HG02938 (cell line): ENCODE measurements around the gene CD274.
"Not testable (repeated sequence)": the region's sequence is repeated elsewhere in the genome, so short reads cannot be mapped to it uniquely, and the experiment has no call there.

Experiments
- ATAC-seq: cut with Tn5 transposase; IDR thresholded peaks from one replicate; pipeline ENCODE4 v1.9.1; 2021; ENCODE audit warnings: mild to moderate bottlenecking, moderate library complexity; ENCODE audit not compliant: unreplicated experiment

The CD274 gene

GRCh38 chr9:5437254-5438216 is 12.8 kb upstream of the CD274 start, which contains the start of gene PLGRKT:
PLGRKT (minus strand) TSS chr9:5437925; CDS start chr9:5431977, 5,948 bp downstream.
- ATAC-seq: peak; percentile 70

- peak; percentile 66 for ATAC-seq
Observed at GRCh38 chr9:5438301-5439162, 11.8 kb upstream of the CD274 start.

GRCh38 chr9:5440426-5440825 is 9.9 kb upstream of the CD274 start:
- no peak for ATAC-seq

- ATAC-seq: no peak
Observed at GRCh38 chr9:5441043-5441442, 9.3 kb upstream of the CD274 start.

- no peak for ATAC-seq
Observed at GRCh38 chr9:5442400-5443011, 7.8 kb upstream of the CD274 start.

- ATAC-seq: no peak
Observed at GRCh38 chr9:5443850-5444249, 6.5 kb upstream of the CD274 start.

GRCh38 chr9:5445096-5445495 is 5.2 kb upstream of the CD274 start:
- not testable (repeated sequence) for ATAC-seq

GRCh38 chr9:5445886-5446285 is 4.5 kb upstream of the CD274 start:
- ATAC-seq: no peak

GRCh38 chr9:5446451-5447236 is 3.7 kb upstream of the CD274 start:
- ATAC-seq: no peak

- no peak for ATAC-seq
Observed at GRCh38 chr9:5447337-5447736, 3.0 kb upstream of the CD274 start.

GRCh38 chr9:5448016-5448415 is 2.3 kb upstream of the CD274 start:
- no peak for ATAC-seq

GRCh38 chr9:5448461-5449435 is 1.6 kb upstream of the CD274 start:
- no peak for ATAC-seq

GRCh38 chr9:5449521-5450358 is 602 bp upstream of the CD274 start:
- ATAC-seq: no peak

GRCh38 chr9:5452286-5452609 is 1.9 kb downstream of the CD274 start:
- ATAC-seq: no peak

GRCh38 chr9:5453004-5453403 is 2.7 kb downstream of the CD274 start:
- ATAC-seq: no peak

- ATAC-seq: no peak
Observed at GRCh38 chr9:5453673-5454072, 3.3 kb downstream of the CD274 start.

- ATAC-seq: no peak
Observed at GRCh38 chr9:5455181-5455580, 4.8 kb downstream of the CD274 start.

- peak; percentile 54 for ATAC-seq
Observed at GRCh38 chr9:5459289-5459829, 9.0 kb downstream of the CD274 start.
